Neuronal stem cell (in vitro differentiated cells): ENCODE results near the gene ZNF565.
"Not testable (repeated sequence)": the region's sequence is repeated elsewhere in the genome, so short reads cannot be mapped to it uniquely, and the experiment has no call there.

Experiments
- DNase-seq: peaks from one replicate; pipeline ENCODE4 v3.0.0-alpha.2; 2013; ENCODE audit warnings: low spot score
- H2AFZ ChIP-seq: one replicate; pipeline ENCODE4 v1.6.1; 2013; ENCODE audit warnings: mild to moderate bottlenecking, low read length, inconsistent platforms
- H2AK5ac ChIP-seq: 2 replicates; pipeline ENCODE4 v1.6.1; 2013; ENCODE audit warnings: low read depth, mild to moderate bottlenecking, inconsistent platforms, low read length, moderate library complexity, mixed read lengths
- H2BK120ac ChIP-seq: 2 replicates; pipeline ENCODE4 v1.6.1; 2013; ENCODE audit warnings: low read depth, mild to moderate bottlenecking, inconsistent platforms, low read length, moderate library complexity, mixed read lengths
- H2BK12ac ChIP-seq: one replicate; pipeline ENCODE4 v1.6.1; 2013; ENCODE audit warnings: low read length, inconsistent platforms
- H2BK15ac ChIP-seq: 2 replicates; pipeline ENCODE4 v1.6.1; 2013; ENCODE audit warnings: mild to moderate bottlenecking, low read length, inconsistent platforms, mixed read lengths
- H2BK5ac ChIP-seq: one replicate; pipeline ENCODE4 v1.6.1; 2013; ENCODE audit warnings: inconsistent platforms, mild to moderate bottlenecking, low read length, moderate library complexity
- H3K14ac ChIP-seq: one replicate; pipeline ENCODE4 v1.6.1; 2013; ENCODE audit warnings: low read length, inconsistent platforms
- H3K18ac ChIP-seq: 2 replicates; pipeline ENCODE4 v1.6.1; 2013; ENCODE audit warnings: low read length, inconsistent platforms
- H3K23ac ChIP-seq: 2 replicates; pipeline ENCODE4 v1.6.1; 2013; ENCODE audit warnings: low read depth, mild to moderate bottlenecking, mixed read lengths, low read length, inconsistent platforms; ENCODE audit not compliant: poor library complexity
- H3K27ac ChIP-seq: replicated peaks from 3 replicates; pipeline ENCODE4 v1.5.1; 2013; ENCODE audit warnings: low read length, inconsistent platforms
- H3K27me3 ChIP-seq, 3 experiments: 2 replicates each; pipeline ENCODE4 v1.6.1; 2013; ENCODE audit warnings: low read length in 3 of 3, mild to moderate bottlenecking in 2 of 3, inconsistent platforms in 1 of 3, low read depth in 1 of 3, mixed read lengths in 1 of 3, moderate library complexity in 1 of 3; ENCODE audit not compliant: control insufficient read depth in 3 of 3, insufficient read depth in 3 of 3
- H3K36me3 ChIP-seq, 2 donors: replicated peaks in 1 of 2; 2 replicates each; pipeline ENCODE4 v1.6.1; 2013; ENCODE audit warnings: low read length in 2 of 2; ENCODE audit not compliant: control insufficient read depth in 2 of 2, insufficient read depth in 2 of 2
- H3K4ac ChIP-seq: 2 replicates; pipeline ENCODE4 v1.6.1; 2013; ENCODE audit warnings: inconsistent platforms, mild to moderate bottlenecking, low read length, moderate library complexity
- H3K4me1 ChIP-seq, 2 donors: 1 replicate in 1 of 2; 2 replicates in 1 of 2; pipeline ENCODE4 v1.6.1; 2013; ENCODE audit warnings: low read length in 2 of 2, low read depth in 1 of 2; ENCODE audit not compliant: control insufficient read depth in 2 of 2, insufficient read depth in 1 of 2
- H3K4me2 ChIP-seq: one replicate; pipeline ENCODE4 v1.6.1; 2013; ENCODE audit warnings: mild to moderate bottlenecking, low read length, inconsistent platforms; ENCODE audit not compliant: insufficient read depth, poor library complexity, severe bottlenecking
- H3K4me3 ChIP-seq, 2 donors: 2 replicates each; pipeline ENCODE4 v1.5.1; 2013; ENCODE audit warnings: low read length in 2 of 2, mild to moderate bottlenecking in 2 of 2, inconsistent platforms in 1 of 2, moderate library complexity in 1 of 2
- H3K79me1 ChIP-seq: one replicate; pipeline ENCODE4 v1.6.1; 2013; ENCODE audit warnings: low read depth, mild to moderate bottlenecking, inconsistent platforms, low read length, moderate library complexity
- H3K9ac ChIP-seq: one replicate; pipeline ENCODE4 v1.6.1; 2013; ENCODE audit warnings: mild to moderate bottlenecking, low read depth, low read length, inconsistent platforms; ENCODE audit not compliant: poor library complexity
- H3K9me3 ChIP-seq, 2 donors: replicated peaks in 1 of 2; 2 replicates each; pipeline versions ENCODE3 to v1.6.1; 2013; ENCODE audit warnings: low read length in 2 of 2, mild to moderate bottlenecking in 2 of 2, inconsistent platforms in 1 of 2, low read depth in 1 of 2, mixed read lengths in 1 of 2, moderate library complexity in 1 of 2; ENCODE audit not compliant: control insufficient read depth in 2 of 2, insufficient read depth in 1 of 2
- H4K8ac ChIP-seq: one replicate; pipeline ENCODE4 v1.6.1; 2013; ENCODE audit warnings: low read depth, mild to moderate bottlenecking, inconsistent platforms, low read length, moderate library complexity
- H4K91ac ChIP-seq: one replicate; pipeline ENCODE4 v1.6.1; 2013; ENCODE audit warnings: low read length, low read depth, mild to moderate bottlenecking, inconsistent platforms; ENCODE audit not compliant: poor library complexity
- WGBS, 2 donors: extraction: QIAGEN DNeasy Blood & Tissue Kit; methylation state at CpG; one replicate each; pipeline ENCODE4 v1.1.7; 2013; ENCODE audit warnings: missing lambda C conversion rate in 2 of 2, mixed read lengths in 1 of 2; ENCODE audit not compliant: insufficient read length in 2 of 2, insufficient replicate concordance in 1 of 2; ENCODE audit errors: extremely low coverage in 2 of 2; 5-methylcytosine and 5-hydroxymethylcytosine counted together

The ZNF565 gene

GRCh38 chr19:36139473-36140303 is 74.8 kb downstream of the ZNF565 start, which contains the start of gene CAPNS1:
CAPNS1 (plus strand) TSS chr19:36140066; CDS start chr19:36141012, 946 bp downstream.
- peaks cover 2 to 10% of the 10 kb centered on the region in 2 donors for H3K4me1 ChIP-seq
- no peaks in the 10 kb centered on the region for H3K9me3 ChIP-seq
- peak within 1 kb of the TSS; percentile 93 for H2BK5ac ChIP-seq
- H2AK5ac ChIP-seq: peak within 1 kb of the TSS; percentile 41
- H3K14ac ChIP-seq: peak within 1 kb of the TSS; percentile 95
- peak within 1 kb of the TSS; percentile 98 for H3K18ac ChIP-seq
- peak within 1 kb of the TSS; percentile 92 for H3K9ac ChIP-seq
- H3K4ac ChIP-seq: peak within 1 kb of the TSS; percentile 19
- H3K23ac ChIP-seq: peak within 1 kb of the TSS; percentile 86
- peaks cover 15 to 29% of the 10 kb centered on the region in 2 donors for H3K36me3 ChIP-seq
- peak within 1 kb of the TSS; percentile 99 for H3K4me2 ChIP-seq
- peak within 1 kb of the TSS; percentile 88 for H2BK15ac ChIP-seq
- peak within 1 kb of the TSS; percentile 81 for H3K27ac ChIP-seq
- no CpG with 5 or more reads among the region's 75 CpGs for WGBS, 2 donors
- H2BK120ac ChIP-seq: peak within 1 kb of the TSS; percentile 28
- peak within 1 kb of the TSS; percentile 81 to 93 for H3K4me3 ChIP-seq
- DNase-seq: peak; percentile 97
- H3K27me3 ChIP-seq: no peaks in the 10 kb centered on the region
- H2AFZ ChIP-seq: peak within 1 kb of the TSS; percentile 97
- peak within 1 kb of the TSS; percentile 81 for H2BK12ac ChIP-seq
- H4K91ac ChIP-seq: no peak within 1 kb of the TSS
- no peak within 1 kb of the TSS for H4K8ac ChIP-seq
- peaks cover 12% of the 10 kb centered on the region for H3K79me1 ChIP-seq

GRCh38 chr19:36139120-36139472 is 75.4 kb downstream of the ZNF565 start:
- Histone ChIP-seq H4K91ac (no peak overlapping the region), H2BK120ac (no peak overlapping the region), H3K4me1 (peaks cover 2 to 10% of the 10 kb centered on the region in 2 donors), H2AFZ (peak overlapping the region; percentile 97), H3K27ac (peak overlapping the region; percentile 81), H2BK15ac (no peak overlapping the region), H3K18ac (no peak overlapping the region), H2AK5ac (no peak overlapping the region), H3K4me2 (peak overlapping the region; percentile 99), H3K36me3 (peaks cover 10 to 23% of the 10 kb centered on the region in 2 donors), H2BK5ac (no peak overlapping the region), H3K9ac (no peak overlapping the region), H3K14ac (no peak overlapping the region), H3K23ac (no peak overlapping the region), H3K4me3 (peak overlapping the region; percentile 81 to 87), H4K8ac (no peak overlapping the region), H2BK12ac (no peak overlapping the region), H3K79me1 (peaks cover 12% of the 10 kb centered on the region), H3K9me3 (no peaks in the 10 kb centered on the region), H3K4ac (no peak overlapping the region), H3K27me3 (no peaks in the 10 kb centered on the region)
- DNase-seq: no peak
- WGBS, 2 donors: no CpG with 5 or more reads among the region's 7 CpGs

- no peak overlapping the region for H3K9ac ChIP-seq
- peaks cover 8% of the 10 kb centered on the region for H3K79me1 ChIP-seq
- no peak overlapping the region for H4K8ac ChIP-seq
- no CpG with 5 or more reads among the region's 12 CpGs for WGBS, 2 donors
- H2BK12ac ChIP-seq: peak overlapping the region; percentile 19
- no peak overlapping the region for H2BK120ac ChIP-seq
- no peak overlapping the region for H3K4me3 ChIP-seq
- H4K91ac ChIP-seq: no peak overlapping the region
- H3K14ac ChIP-seq: no peak overlapping the region
- peak overlapping the region; percentile 22 for H2BK5ac ChIP-seq
- no peaks in the 10 kb centered on the region for H3K27me3 ChIP-seq
- peak overlapping the region; percentile 79 for H3K18ac ChIP-seq
- H2BK15ac ChIP-seq: peak overlapping the region; percentile 58
- no peak for DNase-seq
- no peak overlapping the region for H3K23ac ChIP-seq
- H2AK5ac ChIP-seq: peak overlapping the region; percentile 74
- no peak overlapping the region for H3K27ac ChIP-seq
- H3K4me2 ChIP-seq: no peak overlapping the region
- H3K36me3 ChIP-seq: peaks cover 0 to 10% of the 10 kb centered on the region in 2 donors
- H3K9me3 ChIP-seq: no peaks in the 10 kb centered on the region
- peaks cover 2 to 10% of the 10 kb centered on the region in 2 donors for H3K4me1 ChIP-seq
- H2AFZ ChIP-seq: no peak overlapping the region
- H3K4ac ChIP-seq: no peak overlapping the region
Observed at GRCh38 chr19:36136964-36137686, 77.3 kb downstream of the ZNF565 start.

GRCh38 chr19:36134867-36135266 is 79.6 kb downstream of the ZNF565 start:
- no CpG with 5 or more reads among the region's 4 CpGs for WGBS, 2 donors
- not testable (repeated sequence) for H2AK5ac ChIP-seq, H3K4me1 ChIP-seq, H4K91ac ChIP-seq, H3K79me1 ChIP-seq, H3K36me3 ChIP-seq, H3K14ac ChIP-seq, H3K4me2 ChIP-seq, H4K8ac ChIP-seq, DNase-seq, H2BK120ac ChIP-seq, H3K27me3 ChIP-seq, H3K4ac ChIP-seq, H2BK5ac ChIP-seq, H3K9me3 ChIP-seq, H2AFZ ChIP-seq, H3K23ac ChIP-seq, H2BK12ac ChIP-seq, H3K27ac ChIP-seq, H3K9ac ChIP-seq
- H3K4me3 ChIP-seq: peak overlapping the region in 1 of 2 donors; percentile 20
- peak overlapping the region; percentile 9 for H2BK15ac ChIP-seq
- H3K18ac ChIP-seq: peak overlapping the region; percentile 19
